SKM-1 (cell line): Measurements from ENCODE around the gene CD47.

Experiments used
- DNase-seq: peaks from one replicate; lab custom pipeline; 2025; ENCODE audit not compliant: unreplicated experiment; lab: John Stamatoyannopoulos, UW

CD47 gene

GRCh38 chr3:108090701-108091497 is at the start of gene CD47:
CD47 (minus strand) TSS chr3:108091031; CDS start chr3:108090908, 123 bp downstream.
- DNase-seq: peak; percentile 76

DNA sequence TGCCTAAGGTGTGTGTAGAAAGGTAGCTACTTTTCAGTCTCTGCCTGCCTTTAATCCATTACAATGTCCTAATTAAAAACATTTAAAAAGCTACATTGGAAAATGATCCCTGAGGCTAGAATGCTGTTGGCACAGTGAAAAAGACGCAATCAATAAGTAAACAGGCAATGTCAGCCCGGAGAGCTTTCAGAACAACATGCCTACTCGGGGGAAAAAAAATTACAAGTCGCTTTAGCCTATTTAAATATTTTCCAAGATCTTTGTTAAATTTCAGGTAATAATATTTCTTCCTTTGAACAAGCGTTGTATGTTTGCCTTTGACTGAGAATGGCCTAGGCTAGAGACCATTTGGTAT is 46.6 kb upstream of the CD47 start:
- DNase-seq: no peak

DNA sequence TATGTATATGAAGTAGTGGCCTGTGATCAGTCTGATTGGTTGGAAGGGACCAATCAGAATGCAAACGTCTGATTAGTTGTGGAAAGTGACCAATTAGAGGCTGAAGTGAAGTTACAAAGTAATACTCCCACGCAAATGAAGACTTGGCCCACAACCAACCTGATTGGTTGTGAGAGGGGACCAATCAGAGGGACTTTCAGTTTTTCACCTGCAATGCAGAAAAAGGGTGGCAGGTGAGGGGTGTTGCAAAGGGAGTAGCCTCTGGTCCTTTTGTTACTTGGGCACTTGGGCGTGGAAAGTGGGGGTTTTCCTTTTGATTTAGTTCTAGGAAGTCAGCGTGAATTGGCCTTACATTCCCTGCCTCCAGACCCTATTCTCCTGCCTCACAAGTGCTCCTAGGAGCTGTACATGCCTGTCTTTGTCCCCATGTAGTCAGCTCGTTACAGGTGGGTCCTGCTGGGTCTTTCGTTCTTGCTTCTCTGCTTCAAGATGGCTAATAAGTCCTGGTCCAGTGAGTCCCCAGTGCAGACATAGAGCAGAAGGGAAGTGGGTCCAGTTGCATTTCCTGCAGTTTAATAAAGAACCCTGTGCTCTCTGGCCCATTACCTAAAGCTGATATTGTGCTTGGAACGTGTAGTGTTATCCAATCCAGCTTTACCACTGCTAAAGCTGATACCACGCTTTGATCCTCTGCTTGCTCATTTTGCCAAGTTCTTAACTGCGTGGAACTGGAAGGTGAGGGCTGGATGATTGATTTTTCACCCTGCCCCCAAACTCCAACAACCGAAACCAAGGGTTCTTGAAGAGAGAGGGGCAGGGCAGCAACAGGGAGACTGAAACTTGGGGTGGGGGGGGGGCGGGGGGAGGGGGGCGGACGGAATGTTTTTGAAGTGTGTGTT is 46.0 kb upstream of the CD47 start:
- no peak for DNase-seq

DNA sequence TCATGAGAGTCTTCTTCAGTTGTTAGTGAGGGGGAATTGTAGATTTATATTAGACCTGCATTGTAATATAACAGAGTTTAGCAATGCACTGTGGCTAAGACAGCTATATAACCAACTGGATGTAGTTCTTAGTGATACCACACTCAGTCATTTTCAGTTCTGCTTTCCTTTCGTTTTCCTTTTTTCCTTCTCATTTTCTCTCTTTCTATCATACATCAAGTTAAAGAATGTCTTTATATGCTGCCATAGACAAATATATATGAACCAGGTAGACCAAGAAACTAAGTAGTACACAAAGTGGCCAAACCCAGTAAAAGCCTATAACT is 43.7 kb upstream of the CD47 start:
- DNase-seq: no peak

DNA sequence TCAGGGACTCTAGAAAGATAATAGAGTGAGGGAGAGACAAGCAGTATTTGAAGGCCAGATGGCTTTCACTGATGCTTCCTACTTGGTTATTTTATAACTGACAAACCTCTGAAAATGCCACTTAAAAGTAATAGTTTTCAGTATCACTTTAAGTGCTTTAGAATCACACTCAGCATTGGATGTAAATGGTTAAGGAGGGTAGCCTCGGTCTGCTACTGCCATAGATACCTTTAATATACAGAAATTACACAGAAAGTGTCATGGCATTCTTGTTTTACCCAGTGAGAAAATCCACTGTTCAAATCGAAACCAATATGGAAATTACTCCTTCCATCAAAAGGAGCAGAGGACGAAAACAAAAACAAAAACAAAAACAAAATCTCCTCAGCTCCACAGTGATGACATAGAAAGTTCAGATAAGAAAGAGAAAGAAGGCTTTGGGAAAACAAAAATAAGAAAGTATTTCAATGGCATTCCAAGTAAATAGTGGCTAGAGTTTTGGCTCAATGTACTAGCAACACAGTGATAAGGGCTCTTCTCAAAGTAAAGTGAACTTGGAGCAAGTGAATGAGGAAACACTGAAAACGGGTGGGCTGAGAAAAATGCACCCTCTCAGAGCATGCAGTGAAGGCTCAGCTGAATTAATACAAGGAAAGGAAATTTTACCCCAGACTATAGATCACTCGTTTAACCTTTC is 43.2 kb upstream of the CD47 start:
- no peak for DNase-seq

GRCh38 chr3:108133048-108133369 is 42.2 kb upstream of the CD47 start:
- no peak for DNase-seq

DNA sequence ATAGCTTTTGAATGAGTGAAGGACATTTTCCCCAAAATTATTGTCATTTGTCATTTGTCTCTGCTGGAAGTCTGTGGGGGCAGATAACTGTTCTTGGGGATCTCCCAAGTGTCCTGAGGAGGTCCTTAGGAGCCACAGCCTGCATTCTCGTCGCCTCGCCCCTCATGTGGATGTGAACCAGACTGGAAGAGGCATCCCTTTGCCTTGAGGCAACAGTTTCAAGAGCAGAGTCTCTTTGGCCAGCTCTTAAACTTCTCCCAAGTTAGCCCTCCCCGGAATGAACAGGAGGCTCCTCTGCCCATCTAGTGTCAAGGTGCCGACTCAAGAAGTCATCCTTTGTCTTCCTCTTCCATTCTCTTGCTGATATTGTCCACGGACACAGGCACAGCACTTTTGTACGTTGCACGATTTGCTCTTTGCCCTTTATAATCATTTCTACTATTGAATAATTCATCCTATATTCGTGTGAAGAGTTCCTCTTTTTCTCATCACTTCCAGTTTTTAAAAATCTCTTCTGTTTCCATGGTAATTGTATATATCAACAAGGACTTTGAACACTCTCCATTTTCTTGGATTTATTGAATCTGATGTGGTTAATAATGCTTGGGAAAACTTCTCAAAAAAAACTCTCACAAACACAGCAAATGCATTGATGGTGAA is 40.8 kb upstream of the CD47 start:
- DNase-seq: no peak

DNA sequence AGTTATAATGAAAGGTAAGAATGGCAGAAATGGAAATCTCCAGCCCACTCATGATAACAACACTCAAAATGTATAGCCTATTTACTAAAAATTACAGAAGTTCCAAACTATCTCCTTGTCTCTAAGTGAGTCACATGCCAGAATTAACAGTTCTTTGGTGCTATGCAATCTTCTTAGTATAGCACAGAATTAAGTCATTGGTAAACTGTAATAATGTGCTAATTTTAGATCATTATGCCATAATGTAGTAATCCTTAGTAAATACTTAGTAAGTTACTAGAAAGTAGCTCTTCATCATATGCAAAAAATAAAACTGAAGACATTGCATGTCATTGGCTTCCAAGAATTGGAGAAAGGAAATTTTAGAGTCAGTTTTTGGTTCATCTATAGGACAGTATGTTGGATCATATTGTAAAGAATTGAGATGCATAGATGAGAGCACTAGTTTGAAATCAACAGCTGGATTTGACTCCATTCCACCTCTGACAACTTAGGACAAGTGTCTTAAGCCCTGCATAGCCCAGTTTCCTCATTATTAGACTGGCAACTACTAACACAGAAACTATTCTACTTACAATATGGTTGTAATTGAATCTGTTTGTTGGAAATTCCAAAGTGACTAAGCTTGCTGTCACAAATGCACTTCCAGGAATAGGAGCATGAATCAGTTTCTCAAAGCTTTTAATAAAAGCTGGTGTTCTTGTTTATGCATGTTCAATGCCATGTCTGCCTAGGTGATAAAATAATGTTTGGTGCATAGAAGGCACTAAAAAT is 40.1 kb upstream of the CD47 start:
- DNase-seq: no peak

DNA sequence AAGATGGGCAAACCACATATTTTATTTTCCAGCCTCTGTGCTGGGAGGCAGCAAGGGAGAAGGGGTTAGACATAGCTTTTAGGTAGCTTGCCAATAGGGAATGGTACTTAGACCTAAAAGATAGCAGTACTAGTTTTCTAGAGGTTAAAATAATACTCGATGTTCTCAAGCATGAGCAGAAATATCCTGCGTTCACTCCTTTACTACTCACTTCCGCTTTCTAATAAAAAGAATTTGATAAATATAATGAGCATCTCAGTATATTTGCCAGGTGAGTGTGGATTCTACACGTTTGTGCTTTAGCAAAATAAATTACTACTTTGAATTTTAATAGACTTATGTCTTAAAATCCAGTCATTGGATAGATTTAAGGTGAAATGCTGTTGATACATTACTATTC is 39.4 kb upstream of the CD47 start:
- DNase-seq: no peak

- no peak for DNase-seq
Observed at GRCh38 chr3:108127301-108127988, 36.6 kb upstream of the CD47 start.

DNA sequence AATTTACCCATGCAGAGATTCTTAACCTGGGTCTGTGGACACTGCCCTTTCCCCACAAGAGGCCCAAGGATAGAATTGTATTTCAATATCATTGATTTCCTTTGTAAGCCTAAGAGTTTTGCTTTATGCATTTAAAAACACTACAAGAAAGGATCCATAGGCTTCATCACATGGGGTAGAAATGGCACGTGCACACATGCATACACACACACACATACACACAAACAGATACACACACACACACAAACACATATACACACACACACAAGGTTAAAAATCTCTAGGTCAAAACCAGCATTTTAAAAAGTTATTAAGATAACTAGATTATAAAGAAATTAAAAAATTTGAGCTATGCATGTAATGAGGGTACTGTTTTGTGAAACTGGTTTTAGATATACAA is 35.5 kb upstream of the CD47 start:
- no peak for DNase-seq

DNA sequence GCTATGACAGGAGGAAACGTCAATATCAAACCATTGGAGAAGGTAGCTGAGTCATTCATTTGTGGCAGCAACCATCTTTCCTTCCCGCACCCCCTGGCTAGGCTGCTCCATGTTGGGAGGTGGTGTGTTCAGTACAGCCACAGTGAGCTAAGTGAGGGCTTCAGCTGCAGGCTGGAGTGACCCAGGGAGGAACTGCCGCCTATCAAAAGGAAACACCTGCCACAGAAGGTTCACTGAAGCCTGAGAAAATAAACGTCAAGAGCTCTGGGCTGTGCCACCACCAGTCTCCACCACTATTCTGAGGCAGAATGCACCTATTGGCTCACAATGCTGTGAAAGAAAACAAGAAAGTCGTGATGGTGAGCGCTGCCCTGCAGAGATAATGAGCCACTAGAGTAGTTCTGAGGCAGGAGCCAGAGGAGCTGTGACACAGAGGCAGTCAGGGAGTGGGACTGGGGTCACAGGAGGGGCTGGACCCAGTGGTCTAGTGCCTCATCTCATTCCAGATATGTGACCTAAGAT is 34.8 kb upstream of the CD47 start:
- no peak for DNase-seq

- DNase-seq: no peak
Observed at GRCh38 chr3:108125153-108125543, 34.3 kb upstream of the CD47 start.

GRCh38 chr3:108124337-108125152 is 33.7 kb upstream of the CD47 start:
- peak; percentile 68 for DNase-seq

GRCh38 chr3:108123326-108123725 is 32.5 kb upstream of the CD47 start:
- no peak for DNase-seq

DNA sequence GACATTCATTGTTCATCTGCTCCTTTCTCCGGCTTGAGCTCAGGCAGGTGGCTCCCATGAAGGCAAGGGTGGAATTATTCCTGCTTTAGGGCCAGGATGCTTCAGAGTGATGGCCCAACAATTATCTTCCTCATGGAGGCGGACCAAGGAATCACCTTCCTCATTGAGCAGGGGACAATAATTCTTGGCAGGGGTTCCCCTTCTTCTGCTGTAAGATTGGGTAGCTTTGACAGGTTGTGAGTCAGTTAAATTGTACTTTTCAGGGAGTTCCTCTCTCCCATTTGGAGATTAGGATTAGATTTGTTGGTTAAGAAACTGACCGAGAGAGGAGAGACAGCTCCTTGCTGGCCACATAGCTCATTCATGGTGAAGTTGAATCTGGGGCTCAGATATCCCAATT is 31.4 kb upstream of the CD47 start:
- DNase-seq: no peak

- no peak for DNase-seq
Observed at GRCh38 chr3:108119398-108120104, 28.7 kb upstream of the CD47 start.

DNA sequence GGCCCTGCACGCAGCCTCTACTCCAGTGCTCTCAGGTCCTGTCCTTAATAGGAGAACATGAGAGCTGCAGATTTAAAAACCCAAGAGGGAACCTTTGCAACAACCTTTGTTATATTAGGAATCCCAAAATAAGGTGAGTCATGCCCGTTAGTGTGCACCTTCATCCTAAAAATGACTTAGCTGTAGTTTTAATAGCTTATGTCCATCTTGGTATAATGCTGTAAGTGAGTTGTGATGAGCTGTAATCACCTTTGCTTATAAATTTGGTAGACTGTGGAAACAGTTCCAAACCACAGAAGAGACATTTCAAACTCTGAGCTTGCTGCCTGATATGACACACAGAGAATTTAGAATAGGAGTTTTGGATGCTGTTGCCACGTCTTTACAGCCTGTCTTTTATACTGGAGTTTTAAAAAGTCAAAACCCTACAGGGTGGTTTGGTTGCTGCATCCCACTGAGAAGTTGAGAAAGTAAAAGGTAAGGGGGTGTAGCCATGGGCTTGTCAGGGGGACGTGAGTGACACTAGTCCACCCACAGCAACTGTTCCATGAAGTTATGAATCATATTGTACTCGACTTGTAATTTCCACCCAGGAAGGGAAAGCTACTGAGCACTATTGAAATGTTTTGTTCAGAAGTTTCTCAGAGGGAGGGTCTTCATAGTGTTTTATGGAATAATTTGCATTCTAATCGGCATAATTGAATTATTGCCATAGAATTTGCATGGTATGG is 27.4 kb upstream of the CD47 start:
- DNase-seq: no peak
